HG02973 (cell line): Measurements from ENCODE around the gene KRTAP5-10.
"Not testable (repeated sequence)": the region's sequence is repeated elsewhere in the genome, so short reads cannot be mapped to it uniquely, and the experiment has no call there.

Experiments used
- ATAC-seq: cut with Tn5 transposase; IDR thresholded peaks from one replicate; pipeline ENCODE4 v1.9.1; 2021; ENCODE audit warnings: moderate library complexity; ENCODE audit not compliant: unreplicated experiment

KRTAP5-10 gene

GRCh38 chr11:71607520-71608216 is 42.3 kb downstream of the KRTAP5-10 start:
- not testable (repeated sequence) for ATAC-seq

GRCh38 chr11:71608272-71608671 is 42.9 kb downstream of the KRTAP5-10 start:
- ATAC-seq: not testable (repeated sequence)

- ATAC-seq: not testable (repeated sequence)
Measured at GRCh38 chr11:71611218-71611910, 46.0 kb downstream of the KRTAP5-10 start.

- not testable (repeated sequence) for ATAC-seq
Measured at GRCh38 chr11:71613931-71614330, 48.6 kb downstream of the KRTAP5-10 start.

- ATAC-seq: not testable (repeated sequence)
Measured at GRCh38 chr11:71614366-71614917, 49.1 kb downstream of the KRTAP5-10 start.

GRCh38 chr11:71615003-71615402 is 49.6 kb downstream of the KRTAP5-10 start:
- not testable (repeated sequence) for ATAC-seq
